Measurements from ENCODE around the gene SFTPD. TPM values are rescaled to one million over a fixed set of nuclear protein-coding genes. Genes with fewer than 3 reads are reported as not detected.

Gene SFTPD
- total and polyA plus RNA-seq, 10 donors, result 0.15 to 0.33 (median 0.19) TPM; not detected in 7

GRCh38 chr10:79979976-79980687 is 31.2 kb upstream of the SFTPD start:
- H3K4me1 ChIP-seq, result peaks cover 3 to 24% (median 21%) of the 10 kb centered on the region in 6 donors
- no peaks in the 10 kb centered on the region for H3K36me3 ChIP-seq
- WGBS, 5 donors, result 65 to 94% (median 82%) methylated on average over 2 of the region's 2 CpGs
- H3K27me3 ChIP-seq (replicated peaks in 1 of 7), result peaks cover 0 to 61% (median 36%) of the 10 kb centered on the region in 7 donors
- intact Hi-C loops (cut with DNase I; ENCODE audit: low total_unique reads), result no loop called here
- no peak overlapping the region for H3K27ac ChIP-seq
- H3K4me3 ChIP-seq, result no peak overlapping the region
- peaks cover 0 to 20% (median 11%) of the 10 kb centered on the region in 8 donors for H3K9me3 ChIP-seq
- no peak for DNase-seq
- TF ChIP-seq POLR2AphosphoS5 (IDR thresholded peaks at IDR 0.05) (no peak), POLR2A (IDR thresholded peaks at IDR 0.05) (no peak)
- TF ChIP-seq, protein P1, sequence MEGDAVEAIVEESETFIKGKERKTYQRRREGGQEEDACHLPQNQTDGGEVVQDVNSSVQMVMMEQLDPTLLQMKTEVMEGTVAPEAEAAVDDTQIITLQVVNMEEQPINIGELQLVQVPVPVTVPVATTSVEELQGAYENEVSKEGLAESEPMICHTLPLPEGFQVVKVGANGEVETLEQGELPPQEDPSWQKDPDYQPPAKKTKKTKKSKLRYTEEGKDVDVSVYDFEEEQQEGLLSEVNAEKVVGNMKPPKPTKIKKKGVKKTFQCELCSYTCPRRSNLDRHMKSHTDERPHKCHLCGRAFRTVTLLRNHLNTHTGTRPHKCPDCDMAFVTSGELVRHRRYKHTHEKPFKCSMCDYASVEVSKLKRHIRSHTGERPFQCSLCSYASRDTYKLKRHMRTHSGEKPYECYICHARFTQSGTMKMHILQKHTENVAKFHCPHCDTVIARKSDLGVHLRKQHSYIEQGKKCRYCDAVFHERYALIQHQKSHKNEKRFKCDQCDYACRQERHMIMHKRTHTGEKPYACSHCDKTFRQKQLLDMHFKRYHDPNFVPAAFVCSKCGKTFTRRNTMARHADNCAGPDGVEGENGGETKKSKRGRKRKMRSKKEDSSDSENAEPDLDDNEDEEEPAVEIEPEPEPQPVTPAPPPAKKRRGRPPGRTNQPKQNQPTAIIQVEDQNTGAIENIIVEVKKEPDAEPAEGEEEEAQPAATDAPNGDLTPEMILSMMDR (IDR thresholded peaks at IDR 0.05 in 8 of 11, conservative IDR thresholded peaks at IDR 0.05 in 3 of 11), result no peak

GRCh38 chr10:79979310-79979975 is 30.5 kb upstream of the SFTPD start:
- WGBS, 5 donors, result 57 to 81% (median 74%) methylated on average over 3 of the region's 3 CpGs

GRCh38 chr10:79976999-79977398 is 28.1 kb upstream of the SFTPD start:
- WGBS, 5 donors, result 69 to 86% (median 77%) methylated on average over 2 of the region's 2 CpGs
- no peaks in the 10 kb centered on the region for H3K36me3 ChIP-seq
- TF ChIP-seq, protein P1 (IDR thresholded peaks at IDR 0.05 in 8 of 11, conservative IDR thresholded peaks at IDR 0.05 in 3 of 11), result no peak
- TF ChIP-seq POLR2AphosphoS5 (IDR thresholded peaks at IDR 0.05), result no peak
- no peak for TF ChIP-seq POLR2A (IDR thresholded peaks at IDR 0.05)
- no peak overlapping the region for H3K27ac ChIP-seq
- peaks cover 0 to 22% (median 11%) of the 10 kb centered on the region in 8 donors for H3K9me3 ChIP-seq
- H3K4me1 ChIP-seq, result peaks cover 3 to 11% (median 11%) of the 10 kb centered on the region in 6 donors
- intact Hi-C loops (cut with DNase I; ENCODE audit: low total_unique reads), result no loop called here
- H3K4me3 ChIP-seq, result no peak overlapping the region
- DNase-seq, result no peak
- H3K27me3 ChIP-seq (replicated peaks in 1 of 7), result peaks cover 0 to 30% (median 18%) of the 10 kb centered on the region in 7 donors

More at GRCh38 chr10:79979310-79979975, 30.5 kb upstream of the SFTPD start:
- no peak for DNase-seq
- H3K4me3 ChIP-seq, result no peak overlapping the region
- H3K9me3 ChIP-seq, result peaks cover 0 to 22% (median 11%) of the 10 kb centered on the region in 8 donors
- H3K36me3 ChIP-seq, result no peaks in the 10 kb centered on the region
- TF ChIP-seq, protein P1 (IDR thresholded peaks at IDR 0.05 in 8 of 11, conservative IDR thresholded peaks at IDR 0.05 in 3 of 11), result no peak
- TF ChIP-seq POLR2A (IDR thresholded peaks at IDR 0.05) (no peak), POLR2AphosphoS5 (IDR thresholded peaks at IDR 0.05) (no peak)
- no peak overlapping the region for H3K27ac ChIP-seq
- H3K4me1 ChIP-seq, result peaks cover 3 to 24% (median 21%) of the 10 kb centered on the region in 6 donors
- H3K27me3 ChIP-seq (replicated peaks in 1 of 7), result peaks cover 0 to 54% (median 36%) of the 10 kb centered on the region in 7 donors
- intact Hi-C loops (cut with DNase I; ENCODE audit: low total_unique reads), result no loop called here

- intact Hi-C loops (cut with DNase I; ENCODE audit: low total_unique reads), result no loop called here
- Histone ChIP-seq H3K27me3 (replicated peaks in 1 of 7) (no peaks in the 10 kb centered on the region), H3K4me3 (no peak overlapping the region), H3K4me1 (no peaks in the 10 kb centered on the region), H3K9me3 (peaks cover 0 to 24% (median 6%) of the 10 kb centered on the region in 8 donors), H3K27ac (no peak overlapping the region), H3K36me3 (no peaks in the 10 kb centered on the region)
- no peak for DNase-seq
- TF ChIP-seq POLR2A (IDR thresholded peaks at IDR 0.05) (no peak), POLR2AphosphoS5 (IDR thresholded peaks at IDR 0.05) (no peak)
- TF ChIP-seq, protein P1 (IDR thresholded peaks at IDR 0.05 in 8 of 11, conservative IDR thresholded peaks at IDR 0.05 in 3 of 11), result no peak
Measured at GRCh38 chr10:79970062-79970461, 21.2 kb upstream of the SFTPD start.

Measured in spleen (tissue), 11 donors.